ENCODE measurements around the gene ERVMER34-1. TPM values are rescaled to one million over a fixed set of nuclear protein-coding genes. Genes with fewer than 3 reads are reported as not detected.
A peak's percentile ranks its signal among the peaks of the same experiment; 100 is the strongest.

The ERVMER34-1 gene
- total RNA-seq, 1 donor from 2014 or later = 1.0 TPM

DNA sequence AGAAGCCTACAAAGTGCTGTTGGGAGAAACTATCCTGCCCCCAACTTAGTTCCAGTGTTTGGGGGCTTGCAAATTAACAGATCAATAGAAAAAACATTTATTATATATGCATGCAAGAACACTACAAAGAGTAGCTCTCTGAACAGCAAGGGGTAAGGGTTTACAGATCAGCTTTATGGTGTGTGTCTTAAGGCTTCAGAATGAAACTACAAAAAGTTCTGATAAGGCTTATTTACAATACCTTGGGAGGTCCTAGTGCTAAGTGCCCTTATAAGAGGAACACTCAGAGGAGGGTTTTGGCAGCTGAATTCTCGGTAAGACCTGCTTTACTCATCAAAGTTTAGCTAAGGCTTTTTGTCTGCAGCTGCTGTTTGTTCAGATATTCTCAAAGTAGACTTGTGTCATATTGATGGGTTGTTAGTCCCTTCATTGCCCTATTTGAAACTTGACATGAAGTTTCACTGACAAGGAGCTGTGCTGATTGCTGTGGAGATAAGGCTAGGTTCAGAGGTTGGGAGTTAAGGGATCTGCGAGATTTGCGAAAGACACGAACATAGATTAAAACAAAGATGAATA, 7.7 kb downstream of the ERVMER34-1 start:
- peak; percentile 73 for ATAC-seq
- Histone ChIP-seq H3K4me3 (no peak overlapping the region), H3K4me1 (no peaks in the 10 kb centered on the region), H3K27me3 (no peaks in the 10 kb centered on the region), H3K9me3 (no peaks in the 10 kb centered on the region), H3K36me3 (no peaks in the 10 kb centered on the region), H3K27ac (no peak overlapping the region)
- no peak for DNase-seq
- intact Hi-C loops (cut with DNase I) = loop anchor here (10.0 kb wide), 1 partner anchor 121 kb away; the partner anchor contains the start of gene RASL11B
- TF ChIP-seq, protein P1, sequence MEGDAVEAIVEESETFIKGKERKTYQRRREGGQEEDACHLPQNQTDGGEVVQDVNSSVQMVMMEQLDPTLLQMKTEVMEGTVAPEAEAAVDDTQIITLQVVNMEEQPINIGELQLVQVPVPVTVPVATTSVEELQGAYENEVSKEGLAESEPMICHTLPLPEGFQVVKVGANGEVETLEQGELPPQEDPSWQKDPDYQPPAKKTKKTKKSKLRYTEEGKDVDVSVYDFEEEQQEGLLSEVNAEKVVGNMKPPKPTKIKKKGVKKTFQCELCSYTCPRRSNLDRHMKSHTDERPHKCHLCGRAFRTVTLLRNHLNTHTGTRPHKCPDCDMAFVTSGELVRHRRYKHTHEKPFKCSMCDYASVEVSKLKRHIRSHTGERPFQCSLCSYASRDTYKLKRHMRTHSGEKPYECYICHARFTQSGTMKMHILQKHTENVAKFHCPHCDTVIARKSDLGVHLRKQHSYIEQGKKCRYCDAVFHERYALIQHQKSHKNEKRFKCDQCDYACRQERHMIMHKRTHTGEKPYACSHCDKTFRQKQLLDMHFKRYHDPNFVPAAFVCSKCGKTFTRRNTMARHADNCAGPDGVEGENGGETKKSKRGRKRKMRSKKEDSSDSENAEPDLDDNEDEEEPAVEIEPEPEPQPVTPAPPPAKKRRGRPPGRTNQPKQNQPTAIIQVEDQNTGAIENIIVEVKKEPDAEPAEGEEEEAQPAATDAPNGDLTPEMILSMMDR (IDR thresholded peaks at IDR 0.05) = no peak

GRCh38 chr4:52729586-52729985, 21.6 kb downstream of the ERVMER34-1 start:
- Histone ChIP-seq H3K36me3 (no peaks in the 10 kb centered on the region), H3K4me1 (no peaks in the 10 kb centered on the region), H3K27ac (no peak overlapping the region), H3K27me3 (no peaks in the 10 kb centered on the region), H3K9me3 (no peaks in the 10 kb centered on the region), H3K4me3 (no peak overlapping the region)
- DNase-seq = no peak
- intact Hi-C loops (cut with DNase I) = no loop called here
- TF ChIP-seq, protein P1 (IDR thresholded peaks at IDR 0.05) = no peak
- no peak for ATAC-seq

DNA sequence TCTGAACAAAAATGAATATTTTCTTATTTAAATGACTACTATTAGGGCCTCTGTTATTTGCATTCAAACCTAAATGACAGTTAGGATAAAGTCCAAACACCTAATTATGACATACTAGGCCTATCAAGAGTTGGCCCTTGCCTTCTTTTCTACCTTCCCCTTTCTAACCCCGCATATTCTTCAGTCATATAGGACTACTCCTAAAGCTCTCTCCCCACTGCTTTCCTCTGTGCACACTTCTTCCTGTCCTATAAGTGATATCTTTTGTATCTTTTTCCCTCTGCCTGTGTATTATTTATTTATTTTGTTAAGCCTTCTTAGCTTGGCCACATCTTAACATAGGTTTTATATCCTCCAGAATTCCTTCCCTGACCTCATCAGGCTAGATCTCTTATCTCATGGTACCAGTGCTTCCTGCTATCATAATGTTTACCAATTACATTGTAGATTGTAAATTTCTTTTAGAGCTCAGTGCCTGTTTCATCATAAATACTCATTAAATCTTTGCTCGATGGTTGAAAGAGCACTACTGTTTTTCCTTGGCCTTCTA, 22.5 kb downstream of the ERVMER34-1 start:
- DNase-seq (no peak), ATAC-seq (no peak)
- TF ChIP-seq, protein P1 (IDR thresholded peaks at IDR 0.05) = no peak
- Histone ChIP-seq H3K9me3 (no peaks in the 10 kb centered on the region), H3K4me1 (no peaks in the 10 kb centered on the region), H3K27ac (no peak overlapping the region), H3K27me3 (no peaks in the 10 kb centered on the region), H3K36me3 (no peaks in the 10 kb centered on the region), H3K4me3 (no peak overlapping the region)
- intact Hi-C loops (cut with DNase I) = no loop called here

DNA sequence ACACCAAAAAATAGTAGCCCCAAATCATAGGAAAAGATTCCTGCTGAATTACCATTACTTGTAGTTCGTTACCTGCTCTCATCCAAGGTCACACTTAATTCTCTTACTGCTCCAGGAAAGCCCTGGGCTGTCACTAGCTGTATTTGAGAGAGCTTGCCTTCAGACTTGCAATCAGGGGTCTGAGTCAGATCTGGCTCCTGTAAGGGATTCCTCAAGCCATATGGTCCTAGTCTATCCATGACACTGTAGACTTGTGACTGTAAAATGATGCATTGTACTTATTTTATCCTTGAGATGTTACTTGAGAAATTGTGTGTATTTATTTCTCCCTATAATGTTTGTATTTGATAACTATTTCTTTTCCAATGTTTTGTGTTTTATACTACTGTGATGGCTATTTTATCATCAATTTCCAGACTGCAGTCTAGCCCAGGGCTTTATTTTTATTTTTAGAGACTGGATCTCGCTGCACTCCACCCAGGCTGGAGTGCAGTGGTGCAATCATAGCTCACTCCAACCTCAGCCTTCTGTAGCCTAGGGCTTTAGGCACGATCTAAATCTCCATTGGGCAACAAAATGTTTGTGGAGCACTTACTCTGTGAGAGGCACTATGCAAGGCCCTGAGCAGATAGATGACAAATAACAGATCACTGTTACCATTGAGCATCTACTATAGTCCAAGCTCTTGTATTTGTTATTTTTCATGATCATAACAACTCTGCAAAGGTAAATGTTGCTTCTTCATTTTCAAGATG, 24.2 kb downstream of the ERVMER34-1 start:
- peaks cover 5% of the 10 kb centered on the region for H3K4me1 ChIP-seq
- H3K27me3 ChIP-seq = no peaks in the 10 kb centered on the region
- no peak overlapping the region for H3K4me3 ChIP-seq
- intact Hi-C loops (cut with DNase I) = no loop called here
- no peak overlapping the region for H3K27ac ChIP-seq
- DNase-seq (no peak), ATAC-seq (no peak)
- TF ChIP-seq, protein P1 (IDR thresholded peaks at IDR 0.05) = no peak
- no peaks in the 10 kb centered on the region for H3K36me3 ChIP-seq
- no peaks in the 10 kb centered on the region for H3K9me3 ChIP-seq

DNA sequence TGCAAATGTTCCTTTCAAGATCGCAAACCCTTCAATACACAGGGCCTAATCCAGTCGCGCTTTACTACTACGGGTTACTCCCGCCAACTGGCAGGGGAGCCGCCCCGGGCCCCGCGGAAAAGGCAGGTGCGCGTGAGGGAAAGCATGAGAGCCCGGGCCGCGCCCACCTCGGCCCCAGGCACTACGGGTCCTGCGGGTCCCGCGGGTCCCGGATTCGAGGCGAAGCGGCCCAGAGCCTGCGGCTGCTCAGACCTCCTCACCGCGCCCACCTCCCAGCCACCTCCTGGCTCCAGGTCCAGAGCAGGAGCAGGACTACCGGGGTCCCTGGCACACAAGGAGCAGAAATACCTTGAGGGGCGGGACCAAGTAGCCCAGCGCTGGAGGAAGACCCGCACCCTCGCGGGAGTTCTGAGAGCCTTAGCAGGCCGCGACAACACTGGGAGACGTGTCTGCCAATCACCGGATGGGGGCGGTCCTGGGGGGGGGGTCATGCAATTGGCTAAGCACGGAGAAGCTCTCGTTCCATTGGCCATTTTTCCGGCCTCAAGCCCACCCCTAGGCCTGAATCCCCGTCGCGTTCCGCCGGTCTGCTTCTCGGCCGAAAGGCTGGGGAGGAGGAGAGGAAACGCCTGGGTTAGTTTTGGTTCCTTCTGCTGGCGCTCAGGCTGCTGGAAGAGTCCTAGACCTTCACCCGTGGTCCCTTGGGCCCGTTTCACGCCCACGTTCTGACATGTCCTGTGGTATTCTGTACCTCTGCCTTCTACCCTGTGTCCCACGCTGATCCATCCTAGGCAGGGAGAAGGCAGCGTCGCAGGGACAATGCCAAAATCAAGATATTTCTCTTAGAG, 29.0 kb downstream of the ERVMER34-1 start:
- H3K9me3 ChIP-seq = no peaks in the 10 kb centered on the region
- no peaks in the 10 kb centered on the region for H3K27me3 ChIP-seq
- DNase-seq (peak; percentile 95), ATAC-seq (peak; percentile 99)
- intact Hi-C loops (cut with DNase I) = no loop called here
- H3K4me1 ChIP-seq = peaks cover 5% of the 10 kb centered on the region
- H3K27ac ChIP-seq = peak overlapping the region; percentile 93
- peaks cover 3% of the 10 kb centered on the region for H3K36me3 ChIP-seq
- peak overlapping the region; percentile 88 for H3K4me3 ChIP-seq
- TF ChIP-seq, protein P1 (IDR thresholded peaks at IDR 0.05) = no peak

Measured in upper lobe of right lung (tissue), 1 donor.